GM12874 (cell line): Measurements from ENCODE around the gene MYO1D.

ENCODE experiments used
- CTCF ChIP-seq: IDR thresholded peaks from 2 replicates; pipeline ENCODE4 v1.5.1; 2011; ENCODE audit warnings: low read depth, mild to moderate bottlenecking, control low read depth, low read length, moderate library complexity; ENCODE audit not compliant: insufficient read depth

Gene MYO1D

GRCh38 chr17:32880671-32881453 lies 3.9 kb upstream of the MYO1D start:
- TF ChIP-seq CTCF: no peak

GRCh38 chr17:32879134-32879533 lies 2.2 kb upstream of the MYO1D start:
- TF ChIP-seq CTCF: no peak

GRCh38 chr17:32878211-32878610 lies 1.3 kb upstream of the MYO1D start:
- no peak for TF ChIP-seq CTCF

- TF ChIP-seq CTCF: peak; percentile 94
Measured at GRCh38 chr17:32877164-32877764, 340 bp upstream of the MYO1D start.

DNA sequence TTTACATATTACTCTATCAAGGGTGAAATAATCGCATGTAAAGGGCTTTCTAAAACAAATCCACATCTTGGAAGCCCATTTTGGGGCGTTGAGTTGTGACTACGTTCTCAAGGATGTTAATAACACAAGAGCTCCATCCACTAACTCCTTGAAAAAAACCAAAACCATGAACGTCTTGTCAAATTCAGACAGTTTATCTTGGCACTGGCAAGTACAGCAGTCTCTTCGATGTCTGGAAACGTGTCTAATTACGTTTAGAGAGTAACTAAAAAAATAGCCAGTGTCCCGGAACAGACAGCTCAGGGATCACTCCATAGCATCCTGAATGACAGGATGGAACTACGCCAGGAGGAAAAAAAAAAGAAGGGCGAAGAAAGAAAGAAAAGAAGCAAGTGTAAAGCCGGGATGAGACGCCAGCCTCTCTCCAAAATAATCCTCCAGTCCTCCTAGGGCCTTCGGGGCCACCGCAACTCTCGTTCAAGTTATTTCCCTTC lies 954 bp downstream of the MYO1D start:
- TF ChIP-seq CTCF: no peak

DNA sequence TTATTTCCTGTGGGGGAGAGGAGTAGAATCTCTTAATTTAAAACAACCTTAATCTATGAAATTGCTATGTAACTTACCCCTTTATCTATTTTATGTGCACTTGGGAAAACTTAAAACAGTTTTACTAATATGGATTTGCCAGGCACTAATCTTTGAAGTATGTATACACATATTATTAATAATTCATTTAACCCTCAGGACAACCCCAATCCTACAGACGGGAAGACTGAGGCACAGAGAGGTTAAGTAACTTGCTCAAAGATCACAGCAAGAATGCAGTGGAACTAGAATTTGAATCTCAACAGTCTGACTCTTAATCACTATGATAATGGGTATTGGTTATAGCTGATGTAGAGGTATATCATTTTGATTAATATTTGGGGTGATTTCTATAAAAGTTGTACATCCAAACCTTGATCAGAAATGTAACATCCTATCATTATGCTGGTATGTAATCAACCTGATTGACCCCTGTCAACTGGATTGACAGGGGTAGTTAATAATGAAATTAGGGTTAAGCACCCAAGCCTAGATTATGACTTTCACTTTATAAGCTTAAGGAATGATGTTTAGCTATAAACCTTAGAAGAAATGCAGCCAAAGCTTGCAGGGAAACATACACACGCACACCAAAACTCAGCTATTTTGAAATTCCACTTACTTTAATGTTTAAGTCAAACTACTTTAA lies 1.6 kb downstream of the MYO1D start:
- TF ChIP-seq CTCF: no peak

- no peak for TF ChIP-seq CTCF
Measured at GRCh38 chr17:32873114-32873513, 3.8 kb downstream of the MYO1D start.
